Endothelial cell of umbilical vein (primary cell): ENCODE measurements around the gene UBE2B. TPM values are rescaled to one million over a fixed set of nuclear protein-coding genes. Genes with fewer than 3 reads are reported as not detected.

Experiments used
- BruUV-seq: library from RNA; stranded (reverse); fragments of 400-500 nt; replicated peaks from 2 replicates; lab custom pipeline; 2021; lab: Mats Ljungman, UMichigan
- CTCF ChIA-PET: fragments of 300-600, 350-600 bp; sonication (Branson Sonifier 250); formaldehyde crosslinking; loops from one replicate; lab custom pipeline; 2021; ENCODE audit warnings: antibody characterized with exemption, inconsistent platforms; lab: Charles Lee
- POLR2A ChIA-PET: fragments of 300-600, 350-600 bp; sonication (Branson Sonifier 250); formaldehyde crosslinking; loops from one replicate; lab custom pipeline; 2021; ENCODE audit warnings: antibody characterized with exemption, inconsistent platforms; lab: Charles Lee
- DNase-seq: peaks from one replicate; pipeline ENCODE4 v3.0.0-alpha.2; 2011; ENCODE audit warnings: low read depth, low spot score
- FAIRE-seq: peaks from 2 replicates; lab custom pipeline; 2011; peaks lifted over from hg19 to GRCh38; lab: Jason Lieb, UNC
- H2AFZ ChIP-seq: 2 replicates; pipeline ENCODE4 v1.6.0; 2012; ENCODE audit warnings: low read depth, low read length, control low read depth, inconsistent platforms
- H3K27ac ChIP-seq: 2 replicates; pipeline ENCODE4 v1.5.1; 2011; ENCODE audit warnings: low read depth, mild to moderate bottlenecking, control low read depth, low read length, moderate library complexity; ENCODE audit not compliant: insufficient read depth
- H3K27me3 ChIP-seq, 2 experiments: 2 replicates each; pipeline versions ENCODE4 v1.6.0 to v1.6.1; 2011; ENCODE audit warnings: low read length in 2 of 2, mixed read lengths in 1 of 2; ENCODE audit not compliant: control insufficient read depth in 2 of 2, insufficient read depth in 2 of 2
- H3K36me3 ChIP-seq, 2 experiments: 2 replicates in 1 of 2; 3 replicates in 1 of 2; pipeline ENCODE4 v1.5.1; 2011; ENCODE audit warnings: low read length in 2 of 2, mild to moderate bottlenecking in 1 of 2, moderate library complexity in 1 of 2; ENCODE audit not compliant: control insufficient read depth in 2 of 2, insufficient read depth in 2 of 2; ENCODE audit errors: extremely low read depth in 1 of 2
- H3K4me1 ChIP-seq: 3 replicates; pipeline ENCODE4 v1.5.1; 2011; ENCODE audit warnings: mild to moderate bottlenecking, low read length; ENCODE audit not compliant: control insufficient read depth, insufficient read depth; ENCODE audit errors: extremely low read depth
- H3K4me2 ChIP-seq: 2 replicates; pipeline ENCODE4 v1.6.1; 2011; ENCODE audit warnings: low read length, control low read depth, mixed read lengths; ENCODE audit not compliant: insufficient read depth
- H3K4me3 ChIP-seq, 3 experiments: fragments of 200-600 bp in 1 of 3; sonication (generic), shearing (Covaris generic) in 1 of 3; replicated peaks in 1 of 3; 2 replicates each; pipeline ENCODE4 v1.5.1; 2011 to 2016; ENCODE audit warnings: control low read depth in 3 of 3, low read length in 3 of 3, mild to moderate bottlenecking in 2 of 3, inconsistent platforms in 1 of 3, low read depth in 1 of 3, moderate library complexity in 1 of 3; ENCODE audit not compliant: insufficient read depth in 1 of 3
- H3K79me2 ChIP-seq: 2 replicates; pipeline ENCODE4 v1.6.0; 2012; ENCODE audit warnings: low read length, inconsistent platforms; ENCODE audit not compliant: control insufficient read depth, insufficient read depth
- H3K9ac ChIP-seq: replicated peaks from 2 replicates; pipeline ENCODE3; 2011; ENCODE audit warnings: low read length, control low read depth; ENCODE audit not compliant: insufficient read depth; ENCODE audit errors: extremely low read depth
- H3K9me1 ChIP-seq: replicated peaks from 3 replicates; pipeline ENCODE4 v1.6.0; 2011; ENCODE audit warnings: mild to moderate bottlenecking, low read length; ENCODE audit not compliant: control insufficient read depth, insufficient read depth; ENCODE audit errors: extremely low read depth
- H3K9me3 ChIP-seq: replicated peaks from 2 replicates; pipeline ENCODE4 v1.5.1; 2012; ENCODE audit warnings: low read length, inconsistent platforms; ENCODE audit not compliant: control insufficient read depth, insufficient read depth
- H4K20me1 ChIP-seq: replicated peaks from 2 replicates; pipeline ENCODE3; 2011; ENCODE audit warnings: mild to moderate bottlenecking, low read length; ENCODE audit not compliant: control insufficient read depth, insufficient read depth; ENCODE audit errors: extremely low read depth
- CTCF ChIP-seq, 2 donors: IDR thresholded peaks; 1 replicate in 1 of 2; 2 replicates in 1 of 2; pipeline ENCODE4 v1.5.1; 2011; ENCODE audit warnings: low read length in 2 of 2, mild to moderate bottlenecking in 2 of 2, moderate library complexity in 2 of 2, control low read depth in 1 of 2, inconsistent platforms in 1 of 2, low read depth in 1 of 2; ENCODE audit not compliant: insufficient read depth in 1 of 2; ENCODE audit errors: extremely low read depth in 1 of 2
- EZH2 ChIP-seq: IDR thresholded peaks from 2 replicates; pipeline ENCODE4 v1.6.1; 2012; ENCODE audit warnings: borderline replicate concordance, low read depth, mild to moderate bottlenecking, moderate library complexity, low read length, inconsistent platforms; ENCODE audit not compliant: severe bottlenecking
- FOS ChIP-seq: IDR thresholded peaks from 2 replicates; pipeline ENCODE4 v1.6.1; 2011; ENCODE audit warnings: mild to moderate bottlenecking, low read length, moderate library complexity, borderline replicate concordance; ENCODE audit not compliant: insufficient read depth
- GATA2 ChIP-seq: IDR thresholded peaks from 2 replicates; pipeline ENCODE4 v1.7.0; 2011; ENCODE audit warnings: low read depth, mild to moderate bottlenecking, moderate library complexity, mixed read lengths, low read length; ENCODE audit not compliant: insufficient read length, insufficient read depth
- JUN ChIP-seq: IDR thresholded peaks from 2 replicates; pipeline ENCODE4 v1.6.1; 2011; ENCODE audit warnings: borderline replicate concordance, low read depth; ENCODE audit not compliant: insufficient read length, insufficient read depth
- MAX ChIP-seq: IDR thresholded peaks from 2 replicates; pipeline ENCODE4 v1.6.1; 2011; ENCODE audit not compliant: insufficient read depth, insufficient read length
- MYC ChIP-seq: IDR thresholded peaks from one replicate; pipeline ENCODE4 v1.6.1; 2011; ENCODE audit warnings: mild to moderate bottlenecking, low read depth, low read length
- POLR2A ChIP-seq: IDR thresholded peaks from 2 replicates; pipeline ENCODE4 v1.6.1; 2012; ENCODE audit warnings: low read depth, mild to moderate bottlenecking, control low read depth, low read length
- POLR2AphosphoS5 ChIP-seq: IDR thresholded peaks from 2 replicates; pipeline ENCODE4 v1.6.1; 2012; ENCODE audit warnings: low read depth, mild to moderate bottlenecking, control low read depth, low read length, moderate library complexity; ENCODE audit not compliant: insufficient read depth
- dilution Hi-C: fragments of 300-500 bp; cut with MboI; formaldehyde crosslinking; loops from one replicate; pipeline ENCODE4 v1.15.0; 2019; ENCODE audit warnings: low sequenced_read_pairs; ENCODE audit not compliant: extremely low pct_ligation_motif_present
- intact Hi-C: fragments of 100-400 bp; cut with micrococcal nuclease; formaldehyde crosslinking; loops from one replicate; pipeline ENCODE4 v1.10.0; 2022
- polyA plus RNA-seq, 4 experiments: library from polyadenylated mRNA; depleted of rRNA in 3 of 4; stranded (reverse) in 3 of 4; unstranded in 1 of 4; fragments of >200 nt; gene quantifications; 2 replicates each; pipeline versions ENCODE4 v1.2.1 to v1.2.3, GENCODE V29; 2011 to 2012; ENCODE audit warnings: missing spikeins in 1 of 4
- total RNA-seq: library from RNA; stranded (reverse); gene quantifications from 2 replicates; pipeline ENCODE4 v1.2.3, GENCODE V29; 2021

UBE2B gene
- total and polyA plus RNA-seq, 2 donors (not counting 3 experiments of a cell fraction or from before 2014, with no cell fraction given), result 37.8 to 110 TPM

- Histone ChIP-seq H3K4me1 (peaks cover 15% of the 10 kb centered on the region), H3K9ac (no peak overlapping the region), H3K9me3 (no peaks in the 10 kb centered on the region), H3K4me3 (no peak overlapping the region), H3K27me3 (no peaks in the 10 kb centered on the region), H3K4me2 (no peak overlapping the region), H2AFZ (no peak overlapping the region), H3K9me1 (no peaks in the 10 kb centered on the region), H3K36me3 (peaks cover 1 to 3% of the 10 kb centered on the region in 2 experiments), H3K27ac (no peak overlapping the region), H3K79me2 (peaks cover 27% of the 10 kb centered on the region), H4K20me1 (no peaks in the 10 kb centered on the region)
- FAIRE-seq (no peak), DNase-seq (no peak)
- CTCF ChIA-PET, result interaction anchor here (2.2 to 8.4 kb wide), 5 partner anchors 53 to 165 kb away, joined by 6 to 90 read pairs (median 15); partner anchors contain the start of gene JADE2
- no peak for TF ChIP-seq EZH2
- TF ChIP-seq JUN, result no peak
- TF ChIP-seq MAX, result no peak
- TF ChIP-seq GATA2, result no peak
- TF ChIP-seq POLR2AphosphoS5, result no peak
- TF ChIP-seq MYC, result no peak
- TF ChIP-seq FOS, result no peak
- no peak for TF ChIP-seq CTCF (IDR thresholded peaks at IDR 0.05; ENCODE audit: extremely low read depth in 1 of 2, insufficient read depth in 1 of 2, low read depth in 1 of 2, low read length in 2 of 2)
- no peak for TF ChIP-seq POLR2A
- intact Hi-C loops, result loop anchor here (5.0 kb wide), 1 partner anchor 324 kb away; the partner anchor contains the start of gene CAMLG
- POLR2A ChIA-PET, result no interaction called here
- dilution Hi-C loops, result no loop called here
- no TSS peak for BruUV-seq
These were observed 41.7 kb downstream of the UBE2B start for GRCh38 chr5:134413046-134413445.
